Hypothalamus (tissue), 51 donors: ENCODE results near the gene NSDHL.
"Not testable (repeated sequence)": the region's sequence is repeated elsewhere in the genome, so short reads cannot be mapped to it uniquely, and the experiment has no call there.

Source experiments
- DNase-seq, 51 donors: peaks; one replicate each; lab custom pipeline; 2025; lab: John Stamatoyannopoulos, UW

Gene NSDHL

GRCh38 chrX:152830312-152831305 lies at the start of gene NSDHL, which contains the start of gene CETN2:
Gene NSDHL (plus strand): TSS chrX:152831063. CDS start chrX:152846325, 15,262 bp downstream.
Gene CETN2 (minus strand): TSS chrX:152830757. CDS start chrX:152830710, 47 bp downstream.
- DNase-seq = peak; percentile 32 to 97 (median 90)

GRCh38 chrX:152787062-152787461 lies 43.8 kb upstream of the NSDHL start:
- not testable (repeated sequence) for DNase-seq

- DNase-seq = no peak
Observed at GRCh38 chrX:152798945-152799344, 31.9 kb upstream of the NSDHL start.

GRCh38 chrX:152806035-152806434 lies 24.8 kb upstream of the NSDHL start:
- DNase-seq = no peak

GRCh38 chrX:152810403-152810802 lies 20.5 kb upstream of the NSDHL start:
- DNase-seq = peak in 20 of 51 donors; percentile 0 to 60 (median 10)

- DNase-seq = no peak
Observed at GRCh38 chrX:152813206-152813605, 17.7 kb upstream of the NSDHL start.

- no peak for DNase-seq
Observed at GRCh38 chrX:152814048-152814447, 16.8 kb upstream of the NSDHL start.

- peak in 25 of 51 donors; percentile 0 to 51 (median 9) for DNase-seq
Observed at GRCh38 chrX:152817078-152817764, 13.6 kb upstream of the NSDHL start.

- DNase-seq = no peak
Observed at GRCh38 chrX:152818356-152818755, 12.5 kb upstream of the NSDHL start.

GRCh38 chrX:152819266-152819665 lies 11.6 kb upstream of the NSDHL start:
- no peak for DNase-seq

- DNase-seq = no peak
Observed at GRCh38 chrX:152819732-152820131, 11.1 kb upstream of the NSDHL start.

GRCh38 chrX:152821145-152821765 lies 9.6 kb upstream of the NSDHL start:
- peak in 7 of 51 donors; percentile 0 to 14 (median 7) for DNase-seq

GRCh38 chrX:152822383-152823086 lies 8.3 kb upstream of the NSDHL start:
- no peak for DNase-seq

- no peak for DNase-seq
Observed at GRCh38 chrX:152823657-152824056, 7.2 kb upstream of the NSDHL start.

- no peak for DNase-seq
Observed at GRCh38 chrX:152824841-152825374, 6.0 kb upstream of the NSDHL start.

- no peak for DNase-seq
Observed at GRCh38 chrX:152831391-152831790, 528 bp downstream of the NSDHL start.

- DNase-seq = no peak
Observed at GRCh38 chrX:152832520-152832919, 1.7 kb downstream of the NSDHL start.

GRCh38 chrX:152833378-152833777 lies 2.5 kb downstream of the NSDHL start:
- DNase-seq = no peak

GRCh38 chrX:152835470-152835869 lies 4.6 kb downstream of the NSDHL start:
- not testable (repeated sequence) for DNase-seq

- no peak for DNase-seq
Observed at GRCh38 chrX:152842772-152843338, 12.0 kb downstream of the NSDHL start.
